GM19238 (cell line): ENCODE measurements around the gene MTFR1L.

Experiments used
- DNase-seq: peaks from one replicate; pipeline ENCODE4 v3.0.0; 2011; ENCODE audit warnings: low spot score; ENCODE audit not compliant: insufficient read length

Gene MTFR1L

DNA sequence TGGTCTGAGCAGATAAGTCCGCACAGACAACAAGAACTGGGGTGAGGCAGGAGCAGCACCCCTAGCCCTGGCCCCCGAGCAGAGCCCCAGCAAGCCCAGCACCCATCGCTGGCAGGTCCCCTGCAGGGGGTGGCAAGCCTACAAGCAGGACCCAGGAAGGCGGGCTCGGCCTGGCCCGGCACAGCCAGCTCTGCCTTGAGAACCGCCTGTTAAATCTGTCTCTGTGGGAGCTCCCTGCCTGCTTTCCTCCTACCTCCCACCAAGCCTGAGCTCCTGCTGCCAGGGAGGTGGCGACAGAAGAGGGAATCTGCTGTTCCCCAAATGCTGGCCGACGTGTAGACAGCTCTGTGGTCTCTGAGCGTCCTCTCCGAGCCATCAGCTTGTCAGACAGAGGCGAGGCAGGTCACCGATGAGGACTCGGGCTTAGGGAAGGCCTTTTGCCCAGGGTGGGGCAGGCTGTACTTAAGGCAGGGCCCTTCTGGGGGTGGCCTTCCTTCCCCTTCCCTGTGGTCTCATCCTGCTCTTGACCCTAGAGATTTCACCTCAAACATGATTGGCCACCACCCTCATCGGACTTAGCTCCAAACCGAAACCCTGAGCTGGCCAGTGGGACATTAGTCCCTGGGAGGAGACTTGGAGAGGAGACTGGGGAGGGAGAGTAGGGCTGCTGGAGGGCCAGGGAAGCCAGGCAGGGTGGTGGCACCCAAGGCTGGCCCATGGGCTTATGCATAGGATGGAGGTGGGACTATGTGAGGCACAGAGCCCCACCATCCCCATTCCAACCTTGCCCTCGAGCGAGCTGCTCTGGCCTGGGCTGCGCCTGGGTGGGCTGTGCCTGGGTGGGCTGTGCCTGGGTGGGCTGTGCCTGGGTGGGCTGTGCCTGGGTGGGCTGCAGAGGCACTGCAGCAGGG, 12.0 kb upstream of the MTFR1L start:
- DNase-seq, result no peak

DNA sequence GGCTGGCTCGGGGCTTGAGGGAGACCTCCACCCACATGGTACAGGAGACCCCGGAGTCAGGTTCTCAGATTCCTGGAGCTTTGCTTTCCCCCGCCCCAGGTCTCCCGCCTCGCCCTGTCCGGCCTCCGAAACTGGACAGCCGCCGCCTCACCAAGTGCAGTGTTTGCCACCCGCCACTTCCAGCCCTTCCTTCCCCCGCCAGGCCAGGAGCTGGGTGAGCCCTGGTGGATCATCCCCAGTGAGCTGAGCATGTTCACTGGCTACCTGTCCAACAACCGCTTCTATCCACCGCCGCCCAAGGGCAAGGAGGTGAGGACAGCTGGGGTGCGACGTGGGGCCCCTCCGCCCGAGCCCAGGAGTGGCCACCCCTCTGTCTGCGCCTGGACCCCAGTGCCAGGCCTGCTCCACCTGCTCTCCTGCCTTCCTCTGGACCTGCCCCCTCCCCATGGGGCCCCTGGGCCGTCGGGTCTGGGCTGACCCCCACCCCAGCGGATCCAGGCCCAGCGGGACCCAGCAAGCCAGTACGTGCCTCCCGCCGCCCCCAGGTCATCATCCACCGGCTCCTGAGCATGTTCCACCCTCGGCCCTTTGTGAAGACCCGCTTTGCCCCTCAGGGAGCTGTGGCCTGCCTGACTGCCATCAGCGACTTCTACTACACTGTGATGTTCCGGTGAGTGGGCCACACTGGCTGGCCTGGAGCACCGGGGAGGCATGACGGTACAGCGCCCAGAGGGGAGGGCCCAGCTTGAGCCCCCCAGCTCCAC, 11.1 kb upstream of the MTFR1L start:
- no peak for DNase-seq

DNA sequence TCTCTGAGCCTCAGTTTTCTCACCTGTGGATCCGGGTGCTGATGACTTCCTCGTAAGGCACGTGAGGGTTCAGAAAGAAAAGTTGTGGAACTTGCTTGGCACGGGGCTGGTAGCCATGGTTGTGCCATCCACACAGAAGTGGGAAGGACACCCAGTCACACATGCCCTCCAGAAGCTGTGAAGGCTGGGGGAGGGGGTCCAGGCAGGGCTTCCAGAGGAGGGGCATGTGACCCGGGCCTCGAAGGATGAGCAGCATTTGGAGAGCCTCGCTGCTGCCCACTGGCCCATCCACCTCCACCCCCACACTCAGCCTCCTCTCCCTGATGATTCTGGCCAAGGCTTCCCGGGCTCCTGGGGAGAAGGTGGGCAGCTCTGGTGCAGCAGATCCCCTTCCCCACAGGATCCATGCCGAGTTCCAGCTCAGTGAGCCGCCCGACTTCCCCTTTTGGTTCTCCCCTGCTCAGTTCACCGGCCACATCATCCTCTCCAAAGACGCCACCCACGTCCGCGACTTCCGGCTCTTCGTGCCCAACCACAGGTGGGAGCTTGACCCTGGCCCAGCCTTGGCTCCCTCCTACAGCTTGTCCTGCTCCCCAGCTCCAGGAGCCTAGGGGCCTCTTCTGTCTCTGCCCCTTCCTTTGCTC, 10.3 kb upstream of the MTFR1L start:
- no peak for DNase-seq

DNA sequence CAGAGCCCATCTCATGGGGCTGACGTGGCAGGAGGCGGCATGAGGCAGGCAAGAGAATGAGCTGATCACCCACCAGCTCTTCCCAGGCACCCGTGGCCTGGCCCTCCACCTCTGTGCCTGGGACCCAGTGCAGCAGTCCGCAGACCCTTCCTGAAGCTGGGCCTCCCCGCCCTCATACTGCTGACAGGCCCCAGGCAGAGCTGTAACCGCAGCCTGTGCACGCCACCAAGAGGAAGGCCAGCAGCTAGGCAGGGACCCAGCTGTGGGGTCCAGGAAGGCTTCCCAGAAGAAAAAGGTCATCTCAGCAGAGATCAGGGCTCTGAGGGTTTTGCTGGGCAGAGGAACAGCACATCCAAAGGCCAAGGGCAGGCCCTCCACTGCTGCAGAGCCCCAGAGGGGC, 9.8 kb upstream of the MTFR1L start:
- no peak for DNase-seq

DNA sequence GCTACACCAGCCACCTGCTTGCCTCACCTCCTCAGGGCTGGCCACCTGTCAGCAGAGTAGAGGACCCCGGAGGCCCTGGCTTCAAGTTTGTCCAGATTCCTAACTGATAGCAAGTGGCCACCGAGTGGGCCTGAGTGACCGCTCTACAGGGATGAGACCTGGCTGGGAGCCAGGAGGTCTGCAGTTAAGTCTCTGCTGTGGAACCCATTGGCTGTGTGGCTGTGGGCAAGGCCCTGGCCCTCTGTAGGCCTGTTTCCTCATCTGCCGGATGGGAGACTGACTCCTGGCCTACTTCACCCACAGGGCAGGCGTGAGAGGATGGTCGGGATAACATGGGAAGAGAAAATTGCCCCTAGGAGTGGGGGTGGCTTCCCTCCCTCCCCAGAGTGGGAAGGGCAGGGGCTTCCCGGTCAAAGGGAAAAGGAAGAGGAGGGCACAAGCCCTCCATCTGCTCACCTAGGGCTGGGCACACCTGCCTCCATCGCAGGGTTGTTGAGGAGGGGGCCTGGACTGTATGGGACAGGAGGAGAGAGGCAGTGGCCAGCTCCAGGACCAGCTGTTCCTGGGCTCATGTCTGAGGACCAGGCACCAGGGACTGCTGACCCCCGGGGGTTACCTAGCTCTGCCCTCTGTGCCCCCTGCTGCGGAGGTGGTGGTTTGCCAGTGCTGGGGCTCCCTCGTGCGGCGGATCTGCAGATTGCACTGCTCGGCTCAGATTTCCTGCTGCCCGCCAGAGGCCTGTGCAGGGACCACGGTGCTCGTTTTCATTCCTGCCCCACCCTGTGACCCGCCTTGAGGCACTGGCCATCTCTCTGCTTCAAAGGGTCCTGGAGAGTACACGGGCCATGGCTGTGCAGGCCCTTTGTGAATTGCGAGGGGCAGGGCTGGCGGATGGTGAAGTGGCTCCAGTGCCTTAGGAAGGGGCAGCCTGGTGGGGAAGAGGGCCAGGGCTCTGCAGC, 9.1 kb upstream of the MTFR1L start:
- DNase-seq, result peak; percentile 75

DNA sequence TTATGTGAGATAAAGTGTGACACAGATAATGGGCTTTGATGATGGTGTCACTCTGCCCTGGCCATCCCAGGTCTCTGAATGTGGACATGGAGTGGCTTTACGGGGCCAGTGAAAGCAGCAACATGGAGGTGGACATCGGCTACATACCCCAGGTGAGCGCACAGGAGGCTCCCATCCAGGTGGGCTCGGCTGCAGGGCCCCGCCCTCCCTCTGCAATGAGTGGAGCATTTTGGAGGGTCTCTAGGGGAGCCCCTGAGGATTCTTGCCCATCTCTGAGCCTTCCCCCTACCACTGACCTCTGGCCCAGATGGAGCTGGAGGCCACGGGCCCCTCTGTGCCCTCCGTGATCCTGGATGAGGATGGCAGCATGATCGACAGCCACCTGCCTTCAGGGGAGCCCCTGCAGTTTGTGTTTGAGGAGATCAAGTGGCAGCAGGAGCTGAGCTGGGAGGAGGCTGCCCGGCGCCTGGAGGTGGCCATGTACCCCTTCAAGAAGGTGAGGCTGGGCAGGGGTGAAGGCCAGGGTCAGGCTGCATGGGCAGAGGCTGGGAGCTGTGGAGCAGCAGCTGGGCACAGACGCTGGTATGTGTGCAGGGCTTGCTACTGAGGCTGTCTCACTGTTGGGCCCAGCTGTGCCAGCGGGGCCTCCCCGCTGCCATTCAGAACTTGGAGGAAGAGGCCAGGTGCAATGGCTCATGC, 8.2 kb upstream of the MTFR1L start:
- no peak for DNase-seq

DNA sequence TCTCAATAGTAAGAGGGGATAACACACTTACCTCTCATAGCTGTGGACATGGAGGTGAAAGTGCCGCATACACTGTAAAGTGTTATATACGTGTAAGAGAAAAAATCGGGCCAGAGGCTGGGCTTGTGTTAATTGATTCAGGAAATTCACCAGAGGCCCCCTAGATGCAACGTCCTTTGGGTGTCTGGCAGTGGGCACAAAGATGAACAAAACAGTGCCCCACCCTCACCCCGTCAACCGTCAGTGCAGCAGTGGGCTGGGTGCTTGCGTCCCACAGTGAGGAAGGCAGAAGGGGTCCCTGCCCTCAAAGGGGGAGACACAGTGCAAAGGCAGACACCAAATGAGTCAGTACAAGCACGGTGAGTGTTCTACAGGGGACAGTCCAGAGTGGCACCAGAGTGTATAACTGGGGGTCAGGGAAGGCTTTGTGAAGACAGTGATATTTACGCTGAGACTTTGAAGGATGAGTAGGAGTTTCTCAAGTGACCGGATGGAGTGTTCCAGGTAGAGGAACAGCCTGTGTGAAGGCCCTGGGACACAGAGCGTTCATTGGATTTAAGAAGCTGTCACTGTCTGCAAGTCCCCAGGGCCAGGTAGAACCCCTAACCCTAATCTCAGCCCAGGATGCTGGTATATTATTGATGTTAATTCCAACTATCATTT, 6.6 kb upstream of the MTFR1L start:
- no peak for DNase-seq

DNA sequence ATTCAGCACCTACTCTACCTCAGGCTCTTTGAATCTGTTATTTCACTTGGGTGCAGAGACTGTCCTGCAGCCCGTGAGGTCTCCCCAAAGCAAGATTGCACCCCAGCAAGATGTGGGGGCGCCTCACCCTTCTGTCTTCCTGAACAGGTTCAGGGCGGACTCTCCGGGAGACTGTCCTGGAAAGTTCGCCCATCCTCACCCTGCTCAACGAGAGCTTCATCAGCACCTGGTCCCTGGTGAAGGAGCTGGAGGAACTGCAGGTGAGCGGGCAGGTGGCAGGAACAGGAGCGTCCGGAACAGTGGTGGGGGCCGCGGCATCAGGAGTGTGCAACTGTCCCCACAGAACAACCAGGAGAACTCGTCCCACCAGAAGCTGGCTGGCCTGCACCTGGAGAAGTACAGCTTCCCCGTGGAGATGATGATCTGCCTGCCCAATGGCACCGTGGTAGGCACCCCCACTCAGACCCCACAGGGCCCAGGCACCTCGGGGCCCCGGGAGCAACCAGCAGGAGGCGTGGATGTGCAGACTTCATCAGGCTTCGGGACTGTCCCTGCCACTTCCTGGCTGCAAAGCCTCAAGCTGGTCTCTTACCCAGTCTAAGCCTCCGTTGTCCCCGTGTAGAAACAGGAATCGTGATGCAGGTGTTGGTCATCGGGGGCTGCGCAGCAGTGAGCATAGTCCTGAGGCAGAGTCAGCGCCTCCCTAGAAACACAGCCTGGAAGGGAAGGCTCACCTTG, 5.9 kb upstream of the MTFR1L start:
- no peak for DNase-seq

DNA sequence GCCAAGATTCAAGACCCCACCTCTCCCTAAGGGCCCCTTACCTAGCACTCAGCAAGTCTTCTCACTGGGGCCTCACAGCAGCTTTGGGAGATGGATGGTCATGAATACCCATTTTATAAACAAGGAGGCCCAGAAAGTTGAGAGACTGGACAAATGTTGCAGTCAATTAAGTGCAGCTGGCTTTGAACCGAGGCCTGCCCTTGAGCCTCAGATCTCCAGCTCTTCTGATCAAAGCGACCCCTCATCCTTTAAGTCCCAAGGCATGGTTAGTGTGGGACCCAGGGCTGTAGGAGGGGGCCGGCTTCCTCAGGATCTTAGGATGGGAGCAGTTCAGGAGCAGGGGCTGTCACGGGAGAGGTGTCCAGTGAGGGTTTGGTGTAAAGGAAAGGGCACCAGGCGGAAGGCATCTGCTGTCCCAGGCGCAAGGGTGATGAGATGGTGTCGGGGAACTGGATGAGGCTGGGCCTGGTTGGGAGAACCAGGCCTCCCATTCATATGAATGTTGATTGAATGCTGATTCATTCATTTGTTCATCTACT, 5.1 kb upstream of the MTFR1L start:
- DNase-seq, result no peak

DNA sequence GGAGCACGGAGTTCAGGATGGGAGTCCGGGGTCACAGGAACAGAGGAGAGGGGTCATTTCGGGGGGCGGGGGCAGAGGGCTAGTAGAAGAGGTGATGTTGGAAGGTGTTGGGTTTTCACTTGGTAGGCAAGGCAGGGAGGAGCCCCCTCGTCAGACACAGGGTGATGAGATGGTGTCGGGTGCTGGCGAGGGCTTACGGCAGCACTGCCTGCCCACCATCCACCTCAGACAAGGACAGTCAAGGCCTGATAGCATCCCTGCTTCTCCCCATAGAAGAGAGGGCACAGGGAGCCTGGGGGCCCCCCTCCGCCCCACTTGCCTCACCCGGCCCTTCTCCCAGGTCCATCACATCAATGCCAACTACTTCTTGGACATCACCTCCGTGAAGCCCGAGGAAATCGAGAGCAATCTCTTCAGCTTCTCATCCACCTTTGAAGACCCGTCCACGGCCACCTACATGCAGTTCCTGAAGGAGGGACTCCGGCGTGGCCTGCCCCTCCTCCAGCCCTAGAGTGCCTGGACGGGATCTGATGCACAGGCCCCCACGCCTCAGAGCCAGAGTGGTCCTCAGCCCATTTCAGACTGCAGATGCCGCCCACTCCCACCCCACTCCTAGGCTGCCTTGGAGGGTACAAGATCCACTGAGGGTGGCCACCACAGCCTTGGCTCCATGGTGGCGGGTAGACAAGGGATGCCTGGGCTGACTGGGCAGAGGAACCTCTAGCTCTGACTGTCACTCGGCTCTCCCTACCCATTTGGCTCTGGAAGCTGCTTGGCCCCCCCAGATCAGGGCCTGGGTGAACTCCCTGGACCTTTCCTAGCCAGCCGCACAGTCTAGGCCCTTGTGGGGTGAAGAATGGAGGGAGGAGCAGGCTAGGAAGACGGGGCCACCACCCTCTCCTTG, 4.3 kb upstream of the MTFR1L start:
- no peak for DNase-seq

DNA sequence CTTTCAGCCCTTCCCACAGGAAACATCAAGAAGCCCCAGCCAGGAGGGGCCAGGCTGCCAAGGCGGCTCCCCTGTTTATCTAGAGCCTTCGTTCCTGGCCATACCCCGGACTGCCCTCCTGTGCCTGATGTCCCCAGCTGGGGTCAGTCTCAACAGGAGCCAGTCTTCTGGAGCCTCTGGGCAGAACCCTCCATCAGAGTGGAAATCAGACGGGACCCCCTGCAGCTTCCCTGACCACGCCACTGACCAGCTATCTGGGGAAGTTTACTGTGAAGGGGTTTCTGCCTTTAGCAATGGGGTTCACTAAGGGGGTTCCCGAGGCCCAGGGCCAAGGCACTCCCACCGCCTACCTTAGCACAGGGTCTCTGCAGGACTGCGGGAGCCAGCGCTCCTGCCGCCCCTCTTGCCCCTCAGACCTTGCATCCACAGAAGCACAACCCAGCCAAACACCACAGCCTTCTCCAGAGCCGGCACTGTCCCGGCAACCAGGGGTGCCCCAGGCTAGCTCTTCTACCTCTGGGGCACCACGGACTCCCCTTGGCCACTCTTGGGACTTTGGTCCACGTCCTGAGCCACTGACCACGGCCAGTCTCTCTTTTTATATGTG, 3.5 kb upstream of the MTFR1L start:
- DNase-seq, result no peak

DNA sequence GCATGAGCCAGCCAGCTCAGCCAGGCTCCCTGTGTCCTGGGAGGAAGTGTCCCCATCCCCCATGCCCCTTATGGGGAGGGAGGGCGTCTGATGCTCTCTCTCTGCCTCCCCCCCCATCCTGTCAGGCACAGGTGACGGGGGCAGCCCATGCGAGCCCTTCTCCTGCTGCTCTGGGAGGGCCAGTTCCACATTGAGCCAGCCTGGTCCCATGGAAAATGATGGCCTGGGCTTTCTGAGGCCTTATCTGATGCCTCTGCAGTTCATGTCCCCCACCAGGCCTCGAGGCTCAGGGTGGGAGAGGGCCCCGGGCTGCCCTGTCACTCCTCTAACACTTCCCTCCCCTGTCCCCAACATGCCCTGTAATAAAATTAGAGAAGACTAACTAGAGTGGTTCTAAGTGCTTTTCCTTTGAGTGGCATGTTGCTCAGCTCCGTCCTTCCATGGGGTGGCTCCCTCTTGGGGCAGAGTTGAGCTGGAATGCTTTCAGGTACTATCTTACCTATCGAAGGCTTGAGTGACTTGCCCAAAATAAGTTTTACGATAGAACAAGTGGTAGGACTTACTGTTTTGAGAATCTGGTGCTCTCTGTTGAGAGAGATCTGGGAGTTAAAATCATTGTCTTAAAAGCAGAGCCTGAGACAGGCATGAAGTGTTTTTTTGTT, 1.8 kb upstream of the MTFR1L start:
- DNase-seq, result no peak

DNA sequence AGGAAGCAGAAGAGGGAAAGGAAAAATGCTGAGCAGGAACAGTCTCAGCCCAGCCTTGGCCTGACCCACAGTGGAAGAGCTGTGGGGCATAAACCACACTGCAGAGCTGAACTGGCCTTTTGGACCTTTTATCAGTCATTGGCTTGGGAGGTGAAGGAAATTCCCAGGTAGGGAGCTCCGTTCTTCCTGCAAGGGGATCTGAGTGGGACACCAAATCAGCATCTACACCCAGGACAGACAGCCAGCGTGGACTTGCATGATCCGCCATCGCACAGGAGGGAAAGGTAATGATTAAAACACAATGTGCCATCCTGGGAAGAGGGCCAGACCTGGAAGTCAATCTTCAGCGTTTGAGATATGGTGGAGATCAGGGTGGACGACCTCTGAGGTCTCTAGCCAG, 1.2 kb upstream of the MTFR1L start:
- DNase-seq, result no peak

DNA sequence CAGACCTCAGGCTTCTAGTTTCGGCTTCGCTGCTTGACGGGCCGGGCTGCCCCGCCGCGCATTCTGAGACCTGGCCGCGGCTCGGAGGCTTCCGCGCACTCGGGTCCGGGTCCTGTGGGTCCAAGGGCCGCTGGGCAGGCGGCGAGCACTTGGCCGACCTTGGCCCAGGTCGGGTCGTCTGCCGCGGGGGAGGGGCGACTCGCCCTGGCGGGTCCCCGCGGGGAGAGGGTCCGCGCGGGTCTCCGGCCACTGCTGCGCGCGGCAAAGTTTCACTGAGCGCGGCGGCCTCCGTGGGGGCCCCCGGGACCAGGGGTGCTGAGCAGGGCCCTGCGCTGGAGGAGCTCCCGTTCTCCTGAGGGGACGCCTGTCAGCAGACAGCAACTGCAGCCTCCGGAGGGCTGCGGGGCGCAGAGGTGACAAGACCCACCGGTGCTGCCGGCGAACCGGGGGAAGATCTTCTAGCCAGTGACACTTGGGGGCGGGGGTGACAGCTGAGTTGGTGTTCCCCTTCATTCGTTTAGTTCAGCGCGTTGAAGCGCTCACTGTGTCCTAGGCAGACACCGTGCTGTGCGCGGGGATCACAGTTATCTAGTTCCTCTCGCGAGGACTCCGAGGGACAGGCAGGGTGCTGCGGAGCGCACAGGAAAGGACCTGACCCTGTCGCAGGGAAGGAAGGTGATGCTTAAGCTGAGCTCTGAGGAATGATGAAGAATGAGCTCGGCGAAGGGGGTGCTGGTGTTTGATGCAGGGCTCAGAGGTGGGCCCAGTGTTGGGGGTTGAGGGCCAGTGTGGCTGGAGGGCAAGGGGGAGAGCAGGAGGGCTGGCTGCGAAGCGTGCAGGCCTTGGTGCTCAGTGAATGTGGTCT, 725 bp downstream of the MTFR1L start:
- peak; percentile 88 for DNase-seq

DNA sequence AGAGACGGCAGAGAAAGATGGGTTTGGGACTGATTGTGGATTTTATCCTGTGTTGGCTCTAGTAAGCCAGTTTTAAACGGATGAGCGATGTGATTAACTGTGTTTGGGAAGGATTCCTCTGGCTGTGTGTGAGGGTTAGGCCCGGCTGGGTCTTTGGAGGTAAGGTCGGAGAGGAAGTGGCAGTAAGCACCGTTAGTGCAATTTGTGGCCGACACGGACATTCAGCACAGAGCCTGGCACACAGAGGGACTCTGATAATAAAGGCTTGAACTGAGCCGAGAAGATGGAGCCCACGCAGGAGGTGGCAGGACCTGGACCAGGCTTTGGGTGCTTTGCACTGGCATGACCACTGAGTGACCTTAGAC, 1.3 kb downstream of the MTFR1L start:
- no peak for DNase-seq

DNA sequence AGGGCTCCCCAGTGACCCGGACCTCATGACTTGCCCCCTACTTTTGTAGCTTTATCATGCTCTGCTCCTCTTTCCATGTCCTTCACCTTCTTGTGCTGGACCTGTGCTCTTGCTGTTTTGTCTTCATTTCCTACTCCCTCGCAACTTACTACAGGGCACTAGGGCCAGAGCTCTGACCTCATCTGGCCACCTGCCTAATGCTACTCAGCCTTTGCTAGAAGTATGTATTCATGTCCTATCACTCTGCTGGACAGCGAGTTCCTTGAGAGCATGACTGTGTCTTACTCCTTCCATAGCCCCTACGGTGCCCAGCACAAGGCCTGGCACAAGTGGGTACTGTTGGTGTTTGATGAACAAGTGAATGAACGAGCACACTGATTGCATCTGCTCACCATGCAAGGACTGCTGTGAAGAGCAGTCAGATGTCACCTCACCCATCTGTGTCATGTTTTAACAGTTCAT, 1.9 kb downstream of the MTFR1L start:
- DNase-seq, result no peak
